ENCODE data around the gene DNAJC19.
"Not testable (repeated sequence)": the region's sequence is repeated elsewhere in the genome, so short reads cannot be mapped to it uniquely, and the experiment has no call there.

The DNAJC19 gene

GRCh38 chr3:180989291-180990163, at the start of gene DNAJC19:
Gene DNAJC19, minus strand, starts transcription at chr3:180989736. Its CDS starts 134 bp downstream, at chr3:180989602.
- peak; percentile 96 to 100 for DNase-seq (ENCODE audit: low read depth in 1 of 2, low spot score in 1 of 2)
- in situ Hi-C loops (cut with HindIII; ENCODE audit: low pct_unique_long_range_greater_than_20kb, low sequenced_read_pairs) = no loop called here
- no peak for TF ChIP-seq JUND (IDR thresholded peaks at IDR 0.05; ENCODE audit: low read depth)

- no peak for DNase-seq (ENCODE audit: low read depth in 1 of 2, low spot score in 1 of 2)
- no peak for TF ChIP-seq JUND (IDR thresholded peaks at IDR 0.05; ENCODE audit: low read depth)
- in situ Hi-C loops (cut with HindIII; ENCODE audit: low pct_unique_long_range_greater_than_20kb, low sequenced_read_pairs) = no loop called here
These were observed 41.4 kb upstream of the DNAJC19 start for GRCh38 chr3:181030948-181031347.

DNA sequence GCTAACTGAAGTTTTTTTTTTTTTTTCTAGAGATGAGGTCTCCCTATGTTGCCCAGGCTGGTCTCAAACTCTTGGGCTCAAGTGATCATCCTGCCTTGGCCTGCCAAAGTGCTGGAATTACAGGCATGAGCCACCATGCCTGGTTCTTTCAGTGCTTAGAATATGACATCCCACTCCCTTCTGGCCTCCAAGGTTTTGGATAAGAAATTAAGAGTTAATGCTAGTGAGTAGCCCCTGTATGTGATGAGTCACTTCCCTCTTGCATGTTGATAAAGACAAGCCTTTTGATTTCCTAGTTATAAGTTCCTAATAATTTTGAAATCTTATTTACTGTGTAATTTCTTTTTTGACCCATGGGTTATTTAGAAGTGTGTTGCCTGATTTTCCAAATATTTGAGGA, 35.7 kb upstream of the DNAJC19 start:
- no peak for TF ChIP-seq JUND (IDR thresholded peaks at IDR 0.05; ENCODE audit: low read depth)
- in situ Hi-C loops (cut with HindIII; ENCODE audit: low pct_unique_long_range_greater_than_20kb, low sequenced_read_pairs) = no loop called here
- DNase-seq (ENCODE audit: low read depth in 1 of 2, low spot score in 1 of 2) = no peak

DNA sequence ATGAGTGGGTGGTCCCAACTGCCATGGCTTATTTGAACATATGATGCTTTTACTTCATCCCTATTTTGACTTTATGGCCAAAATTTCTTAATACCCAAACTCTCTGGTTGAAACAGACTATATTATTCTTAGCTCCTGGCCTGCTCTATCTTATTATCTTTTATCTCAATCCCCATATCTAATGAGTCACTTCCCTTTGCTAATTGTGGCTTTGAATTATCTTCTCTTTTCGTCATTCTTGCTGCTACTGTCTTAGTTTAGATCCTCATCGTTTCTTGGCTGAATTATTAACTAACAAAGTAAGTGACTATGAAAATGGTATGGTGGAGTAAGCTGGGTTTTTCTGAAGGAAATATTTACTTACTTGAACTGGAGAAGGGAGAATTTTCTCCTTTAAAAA, 28.2 kb upstream of the DNAJC19 start:
- no peak for DNase-seq (ENCODE audit: low read depth in 1 of 2, low spot score in 1 of 2)
- no peak for TF ChIP-seq JUND (IDR thresholded peaks at IDR 0.05; ENCODE audit: low read depth)
- in situ Hi-C loops (cut with HindIII; ENCODE audit: low pct_unique_long_range_greater_than_20kb, low sequenced_read_pairs) = no loop called here

- in situ Hi-C loops (cut with HindIII; ENCODE audit: low pct_unique_long_range_greater_than_20kb, low sequenced_read_pairs) = no loop called here
- DNase-seq (ENCODE audit: low read depth in 1 of 2, low spot score in 1 of 2) = no peak
- TF ChIP-seq JUND (IDR thresholded peaks at IDR 0.05; ENCODE audit: low read depth) = no peak
These were observed 19.7 kb upstream of the DNAJC19 start for GRCh38 chr3:181009225-181009624.

DNA sequence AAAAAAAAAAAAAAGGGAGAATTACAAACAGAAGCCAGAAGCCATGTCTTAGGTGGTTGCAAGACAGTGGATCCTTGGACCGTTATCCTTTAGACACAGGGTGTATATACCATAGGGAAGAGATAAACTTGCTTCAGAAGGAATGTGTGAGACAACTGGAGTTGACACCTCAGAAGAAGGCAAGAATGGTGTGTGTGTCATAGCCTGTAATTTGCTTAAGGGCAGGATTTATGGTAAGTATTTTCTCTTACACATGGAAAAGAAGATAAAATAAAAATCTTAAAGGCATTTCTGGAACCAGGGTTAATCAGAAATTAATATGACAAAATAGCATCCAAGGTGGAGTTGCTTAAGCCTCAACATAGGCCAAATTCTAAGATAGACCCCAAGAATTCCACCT, 19.3 kb upstream of the DNAJC19 start:
- TF ChIP-seq JUND (IDR thresholded peaks at IDR 0.05; ENCODE audit: low read depth) = no peak
- no peak for DNase-seq (ENCODE audit: low read depth in 1 of 2, low spot score in 1 of 2)
- in situ Hi-C loops (cut with HindIII; ENCODE audit: low pct_unique_long_range_greater_than_20kb, low sequenced_read_pairs) = no loop called here

DNA sequence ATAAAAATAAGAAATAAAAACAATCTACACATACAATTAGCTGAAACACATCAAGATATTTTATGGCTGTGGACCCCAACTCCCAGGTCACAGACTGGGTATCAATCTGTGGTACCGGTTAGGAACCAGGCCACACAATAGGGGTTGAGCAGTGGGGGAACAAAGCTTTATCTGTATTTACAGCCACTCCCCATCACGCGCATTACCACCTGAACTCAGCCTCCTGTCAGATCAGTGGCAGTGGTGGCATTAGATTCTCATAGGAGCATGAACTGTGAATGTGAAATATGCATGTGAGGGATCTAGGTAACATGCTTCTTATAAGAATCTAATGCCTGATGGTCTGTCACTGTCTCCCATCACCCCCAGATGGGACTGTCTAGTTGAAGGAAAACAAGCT, 17.7 kb upstream of the DNAJC19 start:
- no peak for DNase-seq (ENCODE audit: low read depth in 1 of 2, low spot score in 1 of 2)
- in situ Hi-C loops (cut with HindIII; ENCODE audit: low pct_unique_long_range_greater_than_20kb, low sequenced_read_pairs) = no loop called here
- no peak for TF ChIP-seq JUND (IDR thresholded peaks at IDR 0.05; ENCODE audit: low read depth)

- in situ Hi-C loops (cut with HindIII; ENCODE audit: low pct_unique_long_range_greater_than_20kb, low sequenced_read_pairs) = no loop called here
- no peak for TF ChIP-seq JUND (IDR thresholded peaks at IDR 0.05; ENCODE audit: low read depth)
- no peak for DNase-seq (ENCODE audit: low read depth in 1 of 2, low spot score in 1 of 2)
These were observed 17.0 kb upstream of the DNAJC19 start for GRCh38 chr3:181006541-181006940.

GRCh38 chr3:181003469-181003868, 13.9 kb upstream of the DNAJC19 start:
- DNase-seq (ENCODE audit: low read depth in 1 of 2, low spot score in 1 of 2); in situ Hi-C loops (cut with HindIII; ENCODE audit: low pct_unique_long_range_greater_than_20kb, low sequenced_read_pairs): not testable (repeated sequence)

DNA sequence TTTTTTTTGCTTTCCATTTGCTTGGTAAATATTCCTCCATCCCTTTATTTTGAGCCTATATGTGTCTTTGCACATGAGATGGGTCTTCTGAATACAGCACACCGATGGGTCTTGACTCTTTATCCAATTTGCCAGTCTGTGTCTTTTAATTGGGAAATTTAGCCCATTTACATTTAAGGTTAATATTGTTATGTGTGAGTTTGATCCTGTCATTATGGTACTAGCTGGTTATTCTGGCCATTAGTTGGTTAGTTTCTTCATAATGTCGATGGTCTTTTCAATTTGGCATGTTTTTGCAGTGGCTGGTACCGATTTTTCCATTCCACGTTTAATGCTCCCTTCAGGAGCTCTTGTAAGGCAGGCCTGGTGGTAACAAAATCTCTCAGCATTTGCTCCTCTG, 12.8 kb upstream of the DNAJC19 start:
- in situ Hi-C loops (cut with HindIII; ENCODE audit: low pct_unique_long_range_greater_than_20kb, low sequenced_read_pairs) = not testable (repeated sequence)

DNA sequence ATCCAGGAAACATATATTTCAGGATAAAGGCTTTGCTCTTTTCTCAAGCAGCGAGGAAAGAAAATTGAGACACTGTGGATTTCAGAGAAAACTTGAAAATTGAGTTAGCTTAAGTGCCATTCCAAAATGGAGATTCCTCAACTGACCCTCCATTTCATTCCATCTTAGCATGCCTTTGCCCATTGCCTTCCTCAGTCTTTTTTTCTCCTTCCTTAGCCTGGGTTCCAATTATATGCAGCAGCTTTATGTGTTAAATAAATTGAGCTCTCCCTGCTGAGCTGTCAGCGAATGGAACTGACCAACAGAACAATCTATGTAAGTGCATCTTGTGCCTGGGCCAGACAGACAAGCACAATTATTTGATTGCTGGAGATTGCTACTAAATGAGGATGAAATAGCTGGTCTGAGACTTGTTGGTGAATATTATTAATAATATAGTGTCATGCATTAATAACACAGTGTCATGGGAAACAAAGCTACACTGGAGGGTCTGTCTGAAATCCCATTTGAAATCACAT, 6.9 kb upstream of the DNAJC19 start:
- in situ Hi-C loops (cut with HindIII; ENCODE audit: low pct_unique_long_range_greater_than_20kb, low sequenced_read_pairs) = no loop called here
- TF ChIP-seq JUND (IDR thresholded peaks at IDR 0.05; ENCODE audit: low read depth) = no peak
- no peak for DNase-seq (ENCODE audit: low read depth in 1 of 2, low spot score in 1 of 2)

More for the DNA sequence above, 12.8 kb upstream of the DNAJC19 start:
- DNase-seq (ENCODE audit: low read depth in 1 of 2, low spot score in 1 of 2) = not testable (repeated sequence)

- in situ Hi-C loops (cut with HindIII; ENCODE audit: low pct_unique_long_range_greater_than_20kb, low sequenced_read_pairs) = no loop called here
These were observed 969 bp upstream of the DNAJC19 start for GRCh38 chr3:180990505-180990904.

DNA sequence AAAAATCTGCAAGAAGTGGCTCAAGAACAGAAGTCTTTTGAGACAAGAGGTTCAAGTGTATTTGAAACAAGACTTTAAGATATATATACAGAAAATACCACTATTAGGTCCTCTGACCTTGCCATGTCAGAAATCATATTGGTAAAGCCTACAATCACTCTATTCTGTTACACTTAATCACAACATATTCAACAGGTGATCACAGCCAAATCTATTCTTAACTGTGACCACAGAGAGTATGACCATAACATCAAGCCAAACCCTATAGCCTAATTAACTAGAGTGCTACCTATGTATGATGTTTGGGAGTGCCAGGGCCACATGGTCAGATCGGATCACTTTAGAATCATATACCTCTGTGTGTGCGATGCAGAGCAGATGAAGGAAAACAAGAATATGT, 2.2 kb downstream of the DNAJC19 start:
- in situ Hi-C loops (cut with HindIII; ENCODE audit: low pct_unique_long_range_greater_than_20kb, low sequenced_read_pairs) = no loop called here
- TF ChIP-seq JUND (IDR thresholded peaks at IDR 0.05; ENCODE audit: low read depth) = no peak
- no peak for DNase-seq (ENCODE audit: low read depth in 1 of 2, low spot score in 1 of 2)

More at GRCh38 chr3:180990505-180990904, 969 bp upstream of the DNAJC19 start:
- DNase-seq (ENCODE audit: low read depth in 1 of 2, low spot score in 1 of 2) = no peak
- no peak for TF ChIP-seq JUND (IDR thresholded peaks at IDR 0.05; ENCODE audit: low read depth)

GRCh38 chr3:180986366-180986765, 3.2 kb downstream of the DNAJC19 start:
- in situ Hi-C loops (cut with HindIII; ENCODE audit: low pct_unique_long_range_greater_than_20kb, low sequenced_read_pairs); DNase-seq (ENCODE audit: low read depth in 1 of 2, low spot score in 1 of 2): not testable (repeated sequence)
